KMS-11 (cell line): ENCODE data around the gene PRPF6.

Source experiments
- H2AFZ ChIP-seq: fragments of 200-600 bp; sonication (generic); 2 replicates; pipeline ENCODE4 v1.6.1; 2016; ENCODE audit warnings: antibody characterized with exemption, mixed run types, low read depth
- H3K27ac ChIP-seq: fragments of 200-600 bp; sonication (generic); 2 replicates; pipeline ENCODE4 v1.6.1; 2016; ENCODE audit warnings: mild to moderate bottlenecking, mixed run types
- H3K27me3 ChIP-seq: fragments of 200-600 bp; sonication (generic); 2 replicates; pipeline ENCODE4 v1.6.1; 2017; ENCODE audit warnings: mild to moderate bottlenecking, low read depth, mixed run types, moderate library complexity; ENCODE audit not compliant: insufficient read depth
- H3K36me3 ChIP-seq: fragments of 200-600 bp; sonication (generic); 2 replicates; pipeline ENCODE4 v1.6.1; 2017; ENCODE audit warnings: mild to moderate bottlenecking, mixed run types; ENCODE audit not compliant: insufficient read depth
- H3K4me1 ChIP-seq: fragments of 200-600 bp; sonication (generic); 2 replicates; pipeline ENCODE4 v1.6.1; 2016; ENCODE audit warnings: mild to moderate bottlenecking, low read depth, mixed run types; ENCODE audit not compliant: poor library complexity, severe bottlenecking
- H3K4me2 ChIP-seq: fragments of 200-600 bp; sonication (generic); 2 replicates; pipeline ENCODE4 v1.7.0; 2016; ENCODE audit warnings: mild to moderate bottlenecking, mixed run types
- H3K4me3 ChIP-seq: fragments of 200-600 bp; sonication (generic); IDR thresholded peaks from 2 replicates; pipeline ENCODE4 v1.6.1; 2017; ENCODE audit warnings: low read depth, low read length, mixed read lengths; ENCODE audit not compliant: insufficient read depth
- H3K79me2 ChIP-seq: fragments of 200-600 bp; sonication (generic); 2 replicates; pipeline ENCODE4 v1.6.1; 2016; ENCODE audit warnings: low read depth, mixed run types; ENCODE audit not compliant: insufficient read depth
- H3K9ac ChIP-seq: fragments of 200-600 bp; sonication (generic); 2 replicates; pipeline ENCODE4 v1.6.1; 2016; ENCODE audit warnings: mild to moderate bottlenecking, mixed run types
- H4K20me1 ChIP-seq: fragments of 200-600 bp; sonication (generic); 2 replicates; pipeline ENCODE4 v1.6.1; 2016; ENCODE audit warnings: mild to moderate bottlenecking, mixed run types; ENCODE audit not compliant: insufficient read depth
- CTCF ChIP-seq: fragments of 200-600 bp; sonication (generic); conservative IDR thresholded peaks from 2 replicates; pipeline ENCODE4 v1.6.1; 2017; ENCODE audit warnings: low read depth, mild to moderate bottlenecking, antibody characterized with exemption, low read length, moderate library complexity, mixed read lengths

The PRPF6 gene

DNA sequence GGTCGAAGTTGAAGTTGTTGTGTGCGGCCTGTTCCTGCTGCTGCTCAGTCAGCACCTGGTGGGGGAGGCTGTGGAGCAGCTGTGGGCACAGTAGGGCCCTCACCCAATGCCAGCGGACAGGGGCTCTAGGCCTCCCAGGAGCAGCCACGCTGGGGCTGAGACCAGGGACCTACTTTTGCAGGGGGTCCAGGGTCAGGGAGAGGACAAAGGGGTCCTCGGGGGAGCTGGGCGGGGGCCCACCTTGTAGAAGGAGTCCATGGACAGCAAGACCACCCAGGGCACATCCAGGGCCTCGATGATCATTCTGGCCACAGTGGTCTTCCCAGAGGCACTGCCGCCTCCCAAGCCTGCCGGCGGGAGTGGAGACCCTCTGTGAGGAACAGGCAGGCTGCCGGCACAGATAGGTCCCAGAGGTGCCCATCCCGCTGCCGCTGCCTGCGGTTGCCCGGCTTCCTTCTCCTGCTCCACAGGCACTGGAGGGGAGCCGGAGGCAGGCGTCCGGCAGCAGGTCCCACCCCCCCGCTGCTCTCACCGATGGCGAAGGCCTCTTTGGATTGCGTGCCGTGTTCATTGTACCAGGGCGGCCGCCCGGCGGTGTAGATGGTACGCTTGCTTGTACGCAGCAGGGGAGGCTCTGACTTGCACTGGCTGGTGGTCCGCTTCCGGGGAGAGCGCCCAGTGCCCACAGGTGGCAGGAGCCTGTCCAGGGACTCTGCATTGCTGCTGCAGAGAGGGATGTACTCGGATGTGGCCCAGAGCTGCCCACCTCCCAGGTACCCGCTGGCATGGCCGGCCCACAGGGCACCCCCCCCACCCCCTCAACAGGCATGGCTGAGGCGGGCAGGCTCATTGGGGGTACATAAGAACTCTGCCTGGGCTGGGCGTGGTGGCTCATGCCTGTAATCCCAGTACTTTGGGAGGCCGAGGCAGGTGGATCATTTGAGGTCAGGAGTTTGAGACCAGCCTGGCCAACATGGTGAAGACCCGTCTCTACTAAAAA, 34.7 kb upstream of the PRPF6 start:
- Histone ChIP-seq H4K20me1 (peaks cover 9% of the 10 kb centered on the region; the same call in 1 of the 2 replicates), H2AFZ (no peak overlapping the region), H3K27me3 (no peaks in the 10 kb centered on the region), H3K27ac (no peak overlapping the region), H3K79me2 (peaks cover 43% of the 10 kb centered on the region), H3K9ac (no peak overlapping the region), H3K4me2 (no peak overlapping the region), H3K4me3 (no peak overlapping the region), H3K4me1 (no peaks in the 10 kb centered on the region), H3K36me3 (no peaks in the 10 kb centered on the region)
- TF ChIP-seq CTCF = no peak

- Histone ChIP-seq H3K4me2 (no peak overlapping the region), H2AFZ (no peak overlapping the region), H3K27ac (no peak overlapping the region), H3K4me3 (no peak overlapping the region), H3K27me3 (no peaks in the 10 kb centered on the region), H4K20me1 (peaks cover 9% of the 10 kb centered on the region; the same call in 1 of the 2 replicates), H3K9ac (no peak overlapping the region), H3K4me1 (no peaks in the 10 kb centered on the region), H3K36me3 (no peaks in the 10 kb centered on the region), H3K79me2 (peaks cover 52% of the 10 kb centered on the region)
- TF ChIP-seq CTCF = no peak
Observed at GRCh38 chr20:63946986-63947637, 33.8 kb upstream of the PRPF6 start.

GRCh38 chr20:63947638-63948456, 33.1 kb upstream of the PRPF6 start:
- H4K20me1 ChIP-seq = peaks cover 12% of the 10 kb centered on the region; the same call in 1 of the 2 replicates
- no peak overlapping the region for H3K4me3 ChIP-seq
- no peak overlapping the region for H2AFZ ChIP-seq
- no peak overlapping the region for H3K9ac ChIP-seq
- peaks cover 3% of the 10 kb centered on the region for H3K4me1 ChIP-seq
- peaks cover 59% of the 10 kb centered on the region for H3K79me2 ChIP-seq
- TF ChIP-seq CTCF = no peak
- H3K36me3 ChIP-seq = no peaks in the 10 kb centered on the region
- H3K4me2 ChIP-seq = no peak overlapping the region
- H3K27ac ChIP-seq = no peak overlapping the region
- H3K27me3 ChIP-seq = no peaks in the 10 kb centered on the region

GRCh38 chr20:63950701-63951397, 30.1 kb upstream of the PRPF6 start:
- no peak for TF ChIP-seq CTCF
- H3K4me2 ChIP-seq = no peak overlapping the region
- H3K4me3 ChIP-seq = no peak overlapping the region
- H3K36me3 ChIP-seq = no peaks in the 10 kb centered on the region
- no peak overlapping the region for H3K9ac ChIP-seq
- H4K20me1 ChIP-seq = peaks cover 17% of the 10 kb centered on the region; the same call in 1 of the 2 replicates
- H3K4me1 ChIP-seq = peaks cover 16% of the 10 kb centered on the region
- H3K27ac ChIP-seq = no peak overlapping the region
- H3K27me3 ChIP-seq = no peaks in the 10 kb centered on the region
- H3K79me2 ChIP-seq = peaks cover 89% of the 10 kb centered on the region
- H2AFZ ChIP-seq = no peak overlapping the region
